ENCODE results near the gene RAB1A. TPM values are rescaled to one million over a fixed set of nuclear protein-coding genes. Genes with fewer than 3 reads are reported as not detected.
"Not testable (repeated sequence)": the region's sequence is repeated elsewhere in the genome, so short reads cannot be mapped to it uniquely, and the experiment has no call there.

The RAB1A gene
- polyA plus RNA-seq, 2 of the 4 experiments (the other 2 are of a cell fraction), result 308 to 417 TPM

GRCh38 chr2:65175894-65176530 is 46.1 kb upstream of the RAB1A start:
- no peak overlapping the region for H3K4me3 ChIP-seq
- no peak for TF ChIP-seq ATOH8 (CRISPR knock-in tag; IDR thresholded peaks at IDR 0.05; ENCODE audit: low read depth)
- no peak for TF ChIP-seq JUNB (IDR thresholded peaks at IDR 0.05)
- no peak for TF ChIP-seq FOSB (CRISPR knock-in tag; IDR thresholded peaks at IDR 0.05)
- peak; percentile 39 to 79; a peak in 3 of 4 replicates for TF ChIP-seq CEBPB (IDR thresholded peaks at IDR 0.05)
- TF ChIP-seq HOXA7 (CRISPR knock-in tag; IDR thresholded peaks at IDR 0.05), result no peak
- no peak for FAIRE-seq
- peak in 1 of 2 experiments; percentile 34; a peak in 3 of 6 replicates for ATAC-seq
- POLR2A ChIA-PET, result no interaction called here
- WGBS (ENCODE audit: missing lambda C conversion rate), result 80% methylated on average over 22 of the region's 23 CpGs
- CTCF ChIA-PET, result interaction anchor here (0.9 to 4.7 kb wide), 5 partner anchors 11 to 111 kb away, joined by 3 to 51 read pairs (median 6); no protein-coding TSS in a partner anchor
- H3K4me1 ChIP-seq, result peaks cover 6% of the 10 kb centered on the region; the same call in 2 of the 3 replicates
- no peak for DNase-seq (ENCODE audit: low read depth in 1 of 2, low spot score in 1 of 2)
- 0 out of 3 replicates have a peak, but pooled peaks cover 10% of the 10 kb centered on the region for H3K9me3 ChIP-seq
- H3K27ac ChIP-seq, result no peak overlapping the region
- H3K4me2 ChIP-seq, result no peak overlapping the region

- not testable (repeated sequence) for H3K27ac ChIP-seq; H3K4me3 ChIP-seq; H3K4me2 ChIP-seq; H3K9me3 ChIP-seq; DNase-seq (ENCODE audit: low read depth in 1 of 2, low spot score in 1 of 2); FAIRE-seq; ATAC-seq; TF ChIP-seq FOSL2 (IDR thresholded peaks at IDR 0.05)
- WGBS (ENCODE audit: missing lambda C conversion rate), result 88% methylated on average over 3 of the region's 3 CpGs
- ChIA-PET CTCF (interaction anchor here (1.1 to 2.6 kb wide), 3 partner anchors 10 to 109 kb away, joined by 4 to 7 read pairs (median 5); no protein-coding TSS in a partner anchor), POLR2A (interaction anchor here (1.1 kb wide), 1 partner anchor 53 kb away, joined by 3 read pairs; the partner anchor contains the start of gene ACTR2)
- TF ChIP-seq FOSL2 (CRISPR knock-in tag; IDR thresholded peaks at IDR 0.05), result peak; percentile 55
- peaks cover 15% of the 10 kb centered on the region; the same call in 2 of the 3 replicates for H3K4me1 ChIP-seq
Observed at GRCh38 chr2:65174031-65174430, 44.1 kb upstream of the RAB1A start.

- WGBS (ENCODE audit: missing lambda C conversion rate), result 84% methylated on average over 12 of the region's 12 CpGs
- ChIA-PET POLR2A (no interaction called here), CTCF (interaction anchor here (0.7 to 1.9 kb wide), 5 partner anchors 14 to 109 kb away, joined by 3 to 5 read pairs (median 3); no protein-coding TSS in a partner anchor)
- FAIRE-seq (no peak), DNase-seq (ENCODE audit: low read depth in 1 of 2, low spot score in 1 of 2) (no peak), ATAC-seq (no peak)
- Histone ChIP-seq H3K9me3 (no peaks in the 10 kb centered on the region), H3K4me3 (no peak overlapping the region), H3K4me2 (no peak overlapping the region), H3K27ac (no peak overlapping the region), H3K4me1 (peaks cover 15% of the 10 kb centered on the region; the same call in 2 of the 3 replicates)
- TF ChIP-seq CEBPB (IDR thresholded peaks at IDR 0.05) (peak; percentile 36 to 78; a peak in 3 of 4 replicates), BHLHE40 (IDR thresholded peaks at IDR 0.05; ENCODE audit: low read depth, low read length) (no peak)
Observed at GRCh38 chr2:65172994-65173790, 43.3 kb upstream of the RAB1A start.

- FAIRE-seq, H3K9me3 ChIP-seq, H3K4me3 ChIP-seq: not testable (repeated sequence)
- DNase-seq (ENCODE audit: low read depth in 1 of 2, low spot score in 1 of 2), result peak in 1 of 2 experiments; percentile 43
- peak overlapping the region; percentile 3 to 43; a peak in 4 of 6 replicates for H3K27ac ChIP-seq
- peaks cover 15% of the 10 kb centered on the region; the same call in 2 of the 3 replicates for H3K4me1 ChIP-seq
- H3K4me2 ChIP-seq, result peak overlapping the region; percentile 18
- CTCF ChIA-PET, result interaction anchor here (0.6 to 3.4 kb wide), 18 partner anchors 8 to 532 kb away, joined by 3 to 15 read pairs (median 4); partner anchors contain the start of gene CEP68
- ATAC-seq, result peak; percentile 52 to 64; a peak in 5 of 6 replicates
- WGBS (ENCODE audit: missing lambda C conversion rate), result 70% methylated on average over 14 of the region's 14 CpGs
- POLR2A ChIA-PET, result interaction anchor here (0.6 kb wide), 1 partner anchor 41 kb away, joined by 4 read pairs; the partner anchor contains the start of gene RAB1A
Observed at GRCh38 chr2:65170611-65171477, 40.9 kb upstream of the RAB1A start.

- no peak overlapping the region; a peak in 2 of 6 replicates for H3K27ac ChIP-seq
- POLR2A ChIA-PET, result no interaction called here
- WGBS (ENCODE audit: missing lambda C conversion rate), result 84% methylated on average over 4 of the region's 4 CpGs
- H3K4me2 ChIP-seq, result no peak overlapping the region; the same call in 2 of the 3 replicates
- DNase-seq (ENCODE audit: low read depth in 1 of 2, low spot score in 1 of 2), result no peak
- no peak for TF ChIP-seq CBX8 (IDR thresholded peaks at IDR 0.05)
- TF ChIP-seq HDAC2 (IDR thresholded peaks at IDR 0.05), result no peak
- FAIRE-seq, result no peak
- peaks cover 15% of the 10 kb centered on the region; the same call in 2 of the 3 replicates for H3K4me1 ChIP-seq
- H3K9me3 ChIP-seq, result no peaks in the 10 kb centered on the region
- no peak overlapping the region for H3K4me3 ChIP-seq
- CTCF ChIA-PET, result interaction anchor here (0.6 to 3.4 kb wide), 23 partner anchors 9 to 257 kb away, joined by 3 to 15 read pairs (median 5); partner anchors contain the start of genes CEP68 and RAB1A
- ATAC-seq, result no peak
Observed at GRCh38 chr2:65169760-65170136, 39.8 kb upstream of the RAB1A start.

Data from A549 (cell line).